GM12864 (cell line): ENCODE results near the gene LPCAT3.
A peak's percentile ranks its signal among the peaks of the same experiment; 100 is the strongest.

Experiments used
- DNase-seq: peaks from one replicate; pipeline ENCODE4 v3.0.0-alpha.2; 2011; ENCODE audit warnings: low read depth
- H3K4me3 ChIP-seq: 2 replicates; pipeline ENCODE4 v1.5.1; 2011; ENCODE audit warnings: mild to moderate bottlenecking, low read depth, low read length, control low read depth
- TF ChIP-seq, protein P1 (sequence below): IDR thresholded peaks from 2 replicates; pipeline ENCODE4 v1.5.1; 2011; ENCODE audit warnings: low read depth, mild to moderate bottlenecking, moderate library complexity, low read length, control low read depth, inconsistent platforms; ENCODE audit errors: missing control alignments

The LPCAT3 gene

GRCh38 chr12:6936636-6937480 lies 81.4 kb downstream of the LPCAT3 start:
- DNase-seq = no peak
- peak overlapping the region; percentile 82 for H3K4me3 ChIP-seq
- TF ChIP-seq, protein P1, sequence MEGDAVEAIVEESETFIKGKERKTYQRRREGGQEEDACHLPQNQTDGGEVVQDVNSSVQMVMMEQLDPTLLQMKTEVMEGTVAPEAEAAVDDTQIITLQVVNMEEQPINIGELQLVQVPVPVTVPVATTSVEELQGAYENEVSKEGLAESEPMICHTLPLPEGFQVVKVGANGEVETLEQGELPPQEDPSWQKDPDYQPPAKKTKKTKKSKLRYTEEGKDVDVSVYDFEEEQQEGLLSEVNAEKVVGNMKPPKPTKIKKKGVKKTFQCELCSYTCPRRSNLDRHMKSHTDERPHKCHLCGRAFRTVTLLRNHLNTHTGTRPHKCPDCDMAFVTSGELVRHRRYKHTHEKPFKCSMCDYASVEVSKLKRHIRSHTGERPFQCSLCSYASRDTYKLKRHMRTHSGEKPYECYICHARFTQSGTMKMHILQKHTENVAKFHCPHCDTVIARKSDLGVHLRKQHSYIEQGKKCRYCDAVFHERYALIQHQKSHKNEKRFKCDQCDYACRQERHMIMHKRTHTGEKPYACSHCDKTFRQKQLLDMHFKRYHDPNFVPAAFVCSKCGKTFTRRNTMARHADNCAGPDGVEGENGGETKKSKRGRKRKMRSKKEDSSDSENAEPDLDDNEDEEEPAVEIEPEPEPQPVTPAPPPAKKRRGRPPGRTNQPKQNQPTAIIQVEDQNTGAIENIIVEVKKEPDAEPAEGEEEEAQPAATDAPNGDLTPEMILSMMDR = no peak

- TF ChIP-seq, protein P1 = no peak
- H3K4me3 ChIP-seq = peak overlapping the region; percentile 82
- no peak for DNase-seq
These were observed 82.1 kb downstream of the LPCAT3 start for GRCh38 chr12:6936194-6936635.

- TF ChIP-seq, protein P1 = no peak
- no peak for DNase-seq
- peak overlapping the region; percentile 82 for H3K4me3 ChIP-seq
These were observed 82.7 kb downstream of the LPCAT3 start for GRCh38 chr12:6935371-6936193.

- TF ChIP-seq, protein P1 = no peak
- no peak for DNase-seq
- no peak overlapping the region for H3K4me3 ChIP-seq
These were observed 84.2 kb downstream of the LPCAT3 start for GRCh38 chr12:6934110-6934509.

DNA sequence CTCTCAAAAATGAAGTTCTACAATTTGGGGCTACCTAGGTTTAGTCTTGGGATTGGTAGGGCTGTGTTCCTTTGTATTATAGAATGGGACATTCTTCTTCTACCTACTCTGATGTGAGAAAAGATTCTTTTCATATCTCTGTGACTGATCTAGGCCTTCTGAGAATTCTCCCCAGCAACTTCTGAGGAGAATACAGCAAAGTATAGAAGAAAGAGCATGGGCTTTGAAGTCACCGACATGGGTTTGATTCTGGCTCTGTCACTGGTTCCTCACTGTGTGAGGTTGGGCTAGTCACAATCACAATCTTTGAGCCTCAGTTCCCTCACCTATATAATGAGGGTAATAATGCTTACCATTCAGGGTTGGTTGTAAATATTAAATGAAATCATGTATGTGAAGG lies 85.5 kb downstream of the LPCAT3 start:
- H3K4me3 ChIP-seq = no peak overlapping the region
- TF ChIP-seq, protein P1 = no peak
- DNase-seq = no peak

DNA sequence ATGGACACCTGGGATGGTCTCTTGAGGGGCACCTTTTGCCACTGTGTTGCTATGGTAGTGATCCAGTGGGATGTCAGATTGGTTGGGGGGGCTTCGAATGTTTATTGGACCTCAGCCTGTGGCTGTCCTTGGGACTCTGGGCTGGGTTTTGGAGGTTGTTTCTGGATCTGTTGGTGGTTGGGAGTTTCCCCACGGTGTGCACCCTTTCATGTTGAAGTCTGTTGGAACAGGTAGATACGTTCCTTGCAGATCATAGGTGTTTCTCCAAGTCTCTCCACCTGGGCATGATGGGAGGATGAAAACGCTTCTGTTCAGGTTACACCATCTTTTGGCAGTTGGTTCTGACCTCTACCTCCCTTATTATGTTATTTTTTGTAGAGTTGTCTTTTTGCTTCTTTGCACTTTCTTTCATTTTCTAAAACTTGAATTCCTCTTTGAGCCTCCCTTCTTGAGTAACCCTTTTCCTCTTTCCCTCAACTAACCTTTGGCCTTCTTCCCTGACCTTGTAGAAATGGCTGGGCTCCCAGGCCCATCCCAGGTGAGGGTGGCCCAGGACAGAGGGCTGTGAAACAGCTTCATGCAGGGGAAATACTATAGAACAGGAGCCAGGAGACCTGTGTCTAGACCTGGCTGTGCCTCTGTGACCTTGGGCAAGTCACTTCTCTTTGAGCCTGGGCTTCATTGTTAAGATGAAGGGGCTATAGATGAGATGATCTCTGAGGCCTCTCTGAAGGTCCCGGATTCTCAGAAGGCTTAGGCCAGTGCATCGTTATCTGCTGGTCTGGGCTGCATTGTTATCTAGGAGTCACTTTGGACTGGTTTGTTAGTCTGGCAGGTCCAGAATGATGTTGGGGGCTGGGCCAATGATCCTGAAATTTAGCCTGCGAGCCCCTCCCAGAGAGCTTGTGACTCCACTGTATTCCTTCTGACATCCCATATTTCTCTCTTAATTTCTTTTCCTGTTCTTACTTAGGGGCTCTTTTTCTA lies 88.5 kb downstream of the LPCAT3 start:
- DNase-seq = no peak

More for the DNA sequence above, 88.5 kb downstream of the LPCAT3 start:
- TF ChIP-seq, protein P1 = no peak
- H3K4me3 ChIP-seq = peak overlapping the region; percentile 77
